ENCODE data around the gene LGR4. TPM values are rescaled to one million over a fixed set of nuclear protein-coding genes. Genes with fewer than 3 reads are reported as not detected.

LGR4 gene
- total RNA-seq, 1 donor from 2014 or later = 1.6 TPM

GRCh38 chr11:27383645-27384044, 88.9 kb downstream of the LGR4 start:
- DNase-seq (ENCODE audit: low read depth in 2 of 2) = no peak

GRCh38 chr11:27381238-27381666, 91.3 kb downstream of the LGR4 start:
- no peak for DNase-seq (ENCODE audit: low read depth in 2 of 2)

- no peak for DNase-seq (ENCODE audit: low read depth in 2 of 2)
These were observed 91.8 kb downstream of the LGR4 start for GRCh38 chr11:27380771-27381170.

- no peak for DNase-seq (ENCODE audit: low read depth in 2 of 2)
These were observed 93.1 kb downstream of the LGR4 start for GRCh38 chr11:27379449-27379848.

- DNase-seq (ENCODE audit: low read depth in 2 of 2) = no peak
These were observed 97.2 kb downstream of the LGR4 start for GRCh38 chr11:27375370-27375769.

GRCh38 chr11:27373856-27374602, 98.6 kb downstream of the LGR4 start:
- no peak for DNase-seq (ENCODE audit: low read depth in 2 of 2)

- no peak for DNase-seq (ENCODE audit: low read depth in 2 of 2)
These were observed 99.2 kb downstream of the LGR4 start for GRCh38 chr11:27373392-27373791.

GRCh38 chr11:27372164-27372563, 100.4 kb downstream of the LGR4 start:
- DNase-seq (ENCODE audit: low read depth in 2 of 2) = no peak

- DNase-seq (ENCODE audit: low read depth in 2 of 2) = no peak
These were observed 101.1 kb downstream of the LGR4 start for GRCh38 chr11:27371489-27371888.

- DNase-seq (ENCODE audit: low read depth in 2 of 2) = peak in 1 of 2 donors; percentile 3
These were observed 102.2 kb downstream of the LGR4 start for GRCh38 chr11:27370374-27370773.

GRCh38 chr11:27367881-27368280, 104.7 kb downstream of the LGR4 start:
- DNase-seq (ENCODE audit: low read depth in 2 of 2) = no peak

GRCh38 chr11:27363576-27364117, 108.9 kb downstream of the LGR4 start:
- DNase-seq (ENCODE audit: low read depth in 2 of 2) = no peak

GRCh38 chr11:27362749-27363575, 109.6 kb downstream of the LGR4 start, which contains the start of gene CCDC34:
Gene CCDC34 (minus strand): TSS chr11:27363215. CDS start chr11:27363194, 21 bp downstream.
- DNase-seq (ENCODE audit: low read depth in 2 of 2) = peak; percentile 92 to 93

- no peak for DNase-seq (ENCODE audit: low read depth in 2 of 2)
These were observed 110.8 kb downstream of the LGR4 start for GRCh38 chr11:27361649-27362431.

- no peak for DNase-seq (ENCODE audit: low read depth in 2 of 2)
These were observed 114.3 kb downstream of the LGR4 start for GRCh38 chr11:27358296-27358695.

- no peak for DNase-seq (ENCODE audit: low read depth in 2 of 2)
These were observed 115.3 kb downstream of the LGR4 start for GRCh38 chr11:27357250-27357649.

- no peak for DNase-seq (ENCODE audit: low read depth in 2 of 2)
These were observed 115.9 kb downstream of the LGR4 start for GRCh38 chr11:27356624-27357222.

GRCh38 chr11:27355575-27356104, 117.0 kb downstream of the LGR4 start:
- DNase-seq (ENCODE audit: low read depth in 2 of 2) = no peak

- no peak for DNase-seq (ENCODE audit: low read depth in 2 of 2)
These were observed 118.1 kb downstream of the LGR4 start for GRCh38 chr11:27354359-27354965.

GRCh38 chr11:27353593-27354358, 118.8 kb downstream of the LGR4 start:
- DNase-seq (ENCODE audit: low read depth in 2 of 2) = no peak
